ENCODE results near the gene TNRC6C.
"Not testable (repeated sequence)": the region's sequence is repeated elsewhere in the genome, so short reads cannot be mapped to it uniquely, and the experiment has no call there.

TNRC6C gene

DNA sequence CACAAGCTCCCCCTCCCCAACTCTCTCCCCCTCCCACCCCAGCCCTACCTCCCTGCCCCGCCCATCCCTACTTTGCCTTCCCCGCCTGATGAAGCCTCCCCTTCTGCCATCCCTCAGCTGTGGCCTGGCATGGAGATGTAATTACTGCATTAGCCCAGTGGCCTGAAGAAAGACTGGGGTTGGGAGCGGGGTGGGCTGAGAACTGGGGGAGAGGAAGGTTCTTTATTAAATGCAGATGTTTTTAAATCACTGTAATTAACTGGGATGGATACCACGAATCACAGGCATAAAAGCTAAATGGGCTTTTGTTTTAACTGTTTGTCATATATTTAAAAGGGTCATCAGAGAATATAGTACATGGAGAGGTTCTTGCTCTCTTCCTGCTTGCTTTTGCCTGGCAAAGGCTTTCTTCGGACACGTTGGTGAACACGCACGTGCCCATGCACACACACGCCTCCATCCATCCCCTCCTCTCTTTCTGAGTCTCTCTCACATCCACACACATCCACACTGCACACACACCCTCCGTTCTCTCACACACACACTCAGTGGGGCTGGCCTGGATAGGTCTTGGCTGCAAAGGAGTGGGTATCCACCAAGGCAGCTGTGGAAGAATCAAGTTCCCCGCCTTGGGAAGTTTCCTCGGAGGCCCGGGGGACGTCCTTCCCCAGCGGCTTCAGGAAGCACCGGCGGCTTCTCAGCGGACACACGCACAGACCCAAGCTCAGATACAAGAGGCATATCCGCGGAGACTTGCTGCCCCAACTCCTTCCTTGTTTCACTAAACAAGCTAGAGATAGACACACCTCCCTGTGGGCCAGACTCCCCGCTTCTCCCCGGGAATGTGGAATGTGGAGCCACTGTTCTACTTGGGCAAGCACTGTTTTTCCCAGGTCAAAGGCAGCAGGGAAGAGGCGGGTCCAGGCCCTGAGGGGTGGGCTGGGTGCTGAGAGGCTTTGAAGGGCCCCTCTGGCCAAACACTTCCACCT is 27.4 kb upstream of the TNRC6C start:
- Histone ChIP-seq H3K36me3 (ENCODE audit: control insufficient read depth, insufficient read depth, low read length) (no peaks in the 10 kb centered on the region), H3K4me3 (ENCODE audit: insufficient read depth, low read depth, low read length) (no peak overlapping the region), H3K27ac (ENCODE audit: insufficient read depth, low read depth, low read length, poor library complexity, severe bottlenecking) (no peak overlapping the region), H3K27me3 (ENCODE audit: control insufficient read depth, insufficient read depth, low read length, poor library complexity, severe bottlenecking) (no peaks in the 10 kb centered on the region), H3K4me1 (ENCODE audit: control insufficient read depth, insufficient read depth, low read length) (peaks cover 32% of the 10 kb centered on the region), H3K9me3 (ENCODE audit: control insufficient read depth, low read length) (no peaks in the 10 kb centered on the region)
- 70 to 72% methylated on average over 22 to 23 of the region's 24 CpGs for WGBS, 2 experiments

DNA sequence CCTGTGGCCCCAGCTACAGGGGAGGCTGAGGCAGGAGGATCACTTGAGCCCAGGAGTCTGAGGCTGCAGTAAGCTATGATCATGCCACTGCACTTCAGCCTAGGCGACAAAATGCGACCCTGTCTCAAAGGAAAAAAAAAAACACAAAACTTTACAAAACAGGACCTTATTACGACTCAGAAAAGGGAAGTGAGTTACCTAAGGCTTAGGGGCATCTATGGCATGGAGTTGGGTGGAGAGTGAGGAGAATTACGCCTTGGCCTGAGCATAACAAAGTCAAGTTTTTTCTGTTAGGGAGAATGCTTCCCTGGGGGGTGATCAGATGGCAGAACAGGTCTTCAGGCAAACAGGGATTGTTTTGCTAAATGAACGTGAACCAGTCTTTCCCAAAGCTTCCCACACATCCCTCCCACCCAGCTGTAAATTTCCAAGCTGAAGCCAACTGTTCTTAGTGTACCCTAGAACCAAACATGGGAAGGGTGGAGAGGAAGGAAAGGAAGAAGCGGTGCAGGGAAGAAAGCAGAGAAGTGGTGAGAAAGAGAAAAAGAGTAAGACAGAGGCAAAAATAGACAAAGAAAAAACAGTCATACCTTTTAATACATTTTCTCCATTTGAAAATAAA is 24.6 kb upstream of the TNRC6C start:
- H3K27ac ChIP-seq (ENCODE audit: insufficient read depth, low read depth, low read length, poor library complexity, severe bottlenecking), result no peak overlapping the region
- H3K27me3 ChIP-seq (ENCODE audit: control insufficient read depth, insufficient read depth, low read length, poor library complexity, severe bottlenecking), result no peaks in the 10 kb centered on the region
- no peaks in the 10 kb centered on the region for H3K9me3 ChIP-seq (ENCODE audit: control insufficient read depth, low read length)
- H3K36me3 ChIP-seq (ENCODE audit: control insufficient read depth, insufficient read depth, low read length), result no peaks in the 10 kb centered on the region
- peaks cover 17% of the 10 kb centered on the region for H3K4me1 ChIP-seq (ENCODE audit: control insufficient read depth, insufficient read depth, low read length)
- H3K4me3 ChIP-seq (ENCODE audit: insufficient read depth, low read depth, low read length), result no peak overlapping the region
- 83 to 87% methylated on average over 5 to 6 of the region's 6 CpGs for WGBS, 2 experiments

DNA sequence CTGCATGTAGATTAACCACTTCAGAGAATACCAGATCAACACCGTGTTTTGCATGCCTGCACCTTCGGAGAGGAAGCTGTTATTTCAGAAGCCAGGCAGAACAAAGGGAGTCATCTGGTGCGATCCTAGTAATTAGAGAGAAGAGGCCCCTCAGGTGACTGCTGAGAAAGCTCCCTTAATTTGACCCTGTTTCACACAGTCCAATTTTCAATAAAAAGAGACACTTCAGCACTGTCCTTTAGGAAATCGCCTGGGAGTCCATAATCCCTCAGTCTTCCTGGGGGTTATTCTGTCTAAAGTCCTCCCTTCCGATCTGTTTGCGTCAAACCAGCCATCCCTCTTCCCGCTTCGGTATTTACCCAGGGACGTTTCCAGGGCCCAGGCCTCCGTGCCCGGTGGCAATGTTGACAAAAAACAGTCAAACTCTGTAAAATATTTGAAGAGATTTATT is 23.4 kb upstream of the TNRC6C start:
- Histone ChIP-seq H3K27me3 (ENCODE audit: control insufficient read depth, insufficient read depth, low read length, poor library complexity, severe bottlenecking) (no peaks in the 10 kb centered on the region), H3K36me3 (ENCODE audit: control insufficient read depth, insufficient read depth, low read length) (no peaks in the 10 kb centered on the region), H3K27ac (ENCODE audit: insufficient read depth, low read depth, low read length, poor library complexity, severe bottlenecking) (peak overlapping the region; percentile 0), H3K9me3 (ENCODE audit: control insufficient read depth, low read length) (no peaks in the 10 kb centered on the region), H3K4me1 (ENCODE audit: control insufficient read depth, insufficient read depth, low read length) (peaks cover 12% of the 10 kb centered on the region), H3K4me3 (ENCODE audit: insufficient read depth, low read depth, low read length) (no peak overlapping the region)
- 48 to 49% methylated on average over 11 of the region's 11 CpGs for WGBS, 2 experiments

DNA sequence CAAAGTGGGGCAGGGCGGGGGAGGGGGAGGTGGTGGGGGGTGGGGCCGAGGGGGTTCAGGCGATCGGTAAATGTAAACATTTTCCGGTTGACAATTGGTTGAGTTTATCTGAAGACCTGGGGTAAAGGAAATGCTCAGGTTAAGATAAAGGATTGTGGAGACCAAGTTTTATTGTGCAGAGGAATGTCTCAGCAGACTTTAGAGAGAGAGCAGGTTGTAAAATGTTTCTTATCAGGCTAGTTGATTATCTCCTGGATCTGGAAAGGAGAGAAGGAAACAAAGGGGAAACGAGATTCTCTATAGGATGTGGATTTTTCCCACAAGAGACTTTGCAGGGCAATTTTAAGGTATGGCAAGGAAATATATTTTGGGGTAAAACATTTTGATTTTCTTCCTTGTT is 22.8 kb upstream of the TNRC6C start:
- not testable (repeated sequence) for H3K36me3 ChIP-seq (ENCODE audit: control insufficient read depth, insufficient read depth, low read length); H3K27me3 ChIP-seq (ENCODE audit: control insufficient read depth, insufficient read depth, low read length, poor library complexity, severe bottlenecking); H3K4me3 ChIP-seq (ENCODE audit: insufficient read depth, low read depth, low read length); H3K27ac ChIP-seq (ENCODE audit: insufficient read depth, low read depth, low read length, poor library complexity, severe bottlenecking); H3K9me3 ChIP-seq (ENCODE audit: control insufficient read depth, low read length)
- WGBS, 2 experiments, result 42 to 47% methylated on average over 5 to 6 of the region's 6 CpGs
- H3K4me1 ChIP-seq (ENCODE audit: control insufficient read depth, insufficient read depth, low read length), result peaks cover 12% of the 10 kb centered on the region

DNA sequence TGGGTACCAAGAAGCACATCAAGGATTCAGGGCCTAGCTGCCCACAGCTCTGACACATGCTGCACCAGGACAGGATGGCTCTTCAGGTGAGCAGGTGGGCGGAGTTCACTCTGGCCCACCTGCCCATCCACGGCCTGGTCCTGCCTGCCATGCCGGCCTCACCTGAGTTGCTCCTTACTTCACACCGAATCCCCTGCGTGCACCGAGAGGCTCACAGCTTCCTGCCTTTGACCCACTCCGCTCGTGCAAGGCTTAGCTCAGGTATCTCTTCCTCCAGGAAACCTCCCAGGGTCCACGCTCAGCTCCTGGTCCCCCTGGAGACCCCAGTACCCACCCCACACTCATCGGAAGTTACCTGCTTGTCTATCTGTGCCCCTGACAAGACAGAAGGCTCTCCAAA is 21.6 kb upstream of the TNRC6C start:
- Histone ChIP-seq H3K4me3 (ENCODE audit: insufficient read depth, low read depth, low read length) (no peak overlapping the region), H3K9me3 (ENCODE audit: control insufficient read depth, low read length) (no peaks in the 10 kb centered on the region), H3K27me3 (ENCODE audit: control insufficient read depth, insufficient read depth, low read length, poor library complexity, severe bottlenecking) (no peaks in the 10 kb centered on the region), H3K27ac (ENCODE audit: insufficient read depth, low read depth, low read length, poor library complexity, severe bottlenecking) (no peak overlapping the region), H3K4me1 (ENCODE audit: control insufficient read depth, insufficient read depth, low read length) (peaks cover 4% of the 10 kb centered on the region), H3K36me3 (ENCODE audit: control insufficient read depth, insufficient read depth, low read length) (no peaks in the 10 kb centered on the region)
- WGBS, 2 experiments, result 92 to 94% methylated on average over 10 of the region's 10 CpGs

DNA sequence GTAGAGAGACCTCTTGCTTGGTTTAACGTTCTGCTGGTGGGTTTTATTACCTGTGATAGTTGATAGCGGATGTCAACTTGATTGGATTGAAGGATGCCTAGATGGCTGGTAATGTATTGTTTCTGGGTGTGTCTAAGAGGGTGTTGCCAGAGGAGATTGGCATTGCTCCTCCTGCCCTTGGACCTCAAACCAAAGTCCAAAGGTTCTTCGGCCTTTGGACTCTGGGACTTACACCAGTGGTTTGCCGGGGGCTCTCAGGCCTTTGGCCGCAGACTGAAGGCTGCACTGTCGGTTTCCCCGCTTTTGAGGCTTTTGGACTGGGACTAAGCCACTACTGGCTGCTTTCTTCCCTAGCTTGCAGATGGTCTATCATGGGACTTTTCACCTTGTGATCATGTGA is 17.5 kb upstream of the TNRC6C start:
- no peak overlapping the region for H3K27ac ChIP-seq (ENCODE audit: insufficient read depth, low read depth, low read length, poor library complexity, severe bottlenecking)
- no peaks in the 10 kb centered on the region for H3K9me3 ChIP-seq (ENCODE audit: control insufficient read depth, low read length)
- H3K4me3 ChIP-seq (ENCODE audit: insufficient read depth, low read depth, low read length), result no peak overlapping the region
- H3K36me3 ChIP-seq (ENCODE audit: control insufficient read depth, insufficient read depth, low read length), result no peaks in the 10 kb centered on the region
- no peaks in the 10 kb centered on the region for H3K27me3 ChIP-seq (ENCODE audit: control insufficient read depth, insufficient read depth, low read length, poor library complexity, severe bottlenecking)
- peaks cover 5% of the 10 kb centered on the region for H3K4me1 ChIP-seq (ENCODE audit: control insufficient read depth, insufficient read depth, low read length)
- 95 to 96% methylated on average over 7 of the region's 7 CpGs for WGBS, 2 experiments

DNA sequence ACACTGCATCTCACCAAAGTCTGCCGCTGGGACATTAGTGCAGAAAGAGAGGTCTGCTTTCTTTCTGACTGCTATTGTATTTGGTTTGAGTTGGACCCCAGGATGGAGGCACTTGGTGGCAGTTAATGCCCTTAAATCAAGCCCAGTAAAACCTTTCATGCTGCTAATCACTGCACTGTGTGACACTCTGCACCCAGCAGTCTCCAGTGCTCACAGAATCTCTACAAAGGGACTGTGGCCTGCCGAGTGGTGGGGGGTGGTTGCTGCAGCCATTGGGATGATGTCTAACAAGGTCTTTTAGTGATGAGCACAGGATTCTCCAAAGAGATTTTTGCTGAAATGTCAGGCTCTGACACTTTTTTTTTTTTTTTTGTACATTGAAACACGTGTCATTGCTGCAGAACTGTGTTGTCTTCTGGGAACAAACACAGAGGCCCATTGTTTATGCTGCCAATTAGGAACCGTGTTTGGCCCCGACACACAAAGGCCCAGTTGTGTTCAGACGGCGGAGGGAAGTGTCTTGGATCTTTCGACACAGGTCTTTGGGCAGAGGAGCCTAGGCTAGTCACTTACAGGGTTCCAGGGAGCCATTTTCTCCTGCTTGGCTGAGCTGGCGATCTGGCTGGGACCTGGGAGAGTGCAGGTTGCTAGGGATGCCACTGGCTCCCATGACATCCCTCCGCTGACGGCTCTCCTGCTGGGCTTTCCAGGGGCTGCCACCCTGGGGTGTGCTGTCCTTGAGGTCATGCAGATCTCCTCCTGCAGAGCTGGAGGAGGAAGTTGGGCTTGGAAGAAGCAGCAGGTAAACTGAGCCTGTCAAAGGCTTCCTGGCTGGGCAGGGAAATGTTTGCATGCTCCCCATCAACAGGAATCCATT is 16.2 kb upstream of the TNRC6C start:
- Histone ChIP-seq H3K4me1 (ENCODE audit: control insufficient read depth, insufficient read depth, low read length) (peaks cover 5% of the 10 kb centered on the region), H3K9me3 (ENCODE audit: control insufficient read depth, low read length) (no peaks in the 10 kb centered on the region), H3K36me3 (ENCODE audit: control insufficient read depth, insufficient read depth, low read length) (no peaks in the 10 kb centered on the region), H3K4me3 (ENCODE audit: insufficient read depth, low read depth, low read length) (no peak overlapping the region), H3K27ac (ENCODE audit: insufficient read depth, low read depth, low read length, poor library complexity, severe bottlenecking) (no peak overlapping the region), H3K27me3 (ENCODE audit: control insufficient read depth, insufficient read depth, low read length, poor library complexity, severe bottlenecking) (no peaks in the 10 kb centered on the region)
- WGBS, 2 experiments, result 80 to 82% methylated on average over 11 of the region's 11 CpGs

DNA sequence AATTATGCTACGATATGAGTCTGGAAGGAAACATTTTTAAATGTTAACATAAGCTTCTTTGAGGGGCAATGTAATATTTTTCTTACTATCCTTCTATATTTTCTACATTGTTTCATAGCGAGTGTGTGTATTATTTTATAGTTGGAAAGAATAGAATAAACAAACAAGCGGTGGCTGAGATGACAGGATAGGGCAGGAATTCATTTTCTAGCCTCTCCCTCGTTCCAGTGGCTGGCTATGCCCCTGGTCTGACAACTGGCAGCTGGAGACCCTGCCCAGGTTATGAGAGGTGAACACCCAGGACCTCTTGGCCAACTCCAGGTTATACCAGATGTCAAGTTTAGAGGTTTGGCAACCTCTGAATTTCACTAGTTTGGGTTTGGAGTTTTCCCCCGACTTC is 14.5 kb upstream of the TNRC6C start:
- Histone ChIP-seq H3K9me3 (ENCODE audit: control insufficient read depth, low read length) (no peaks in the 10 kb centered on the region), H3K4me1 (ENCODE audit: control insufficient read depth, insufficient read depth, low read length) (peaks cover 5% of the 10 kb centered on the region), H3K27me3 (ENCODE audit: control insufficient read depth, insufficient read depth, low read length, poor library complexity, severe bottlenecking) (no peaks in the 10 kb centered on the region), H3K27ac (ENCODE audit: insufficient read depth, low read depth, low read length, poor library complexity, severe bottlenecking) (no peak overlapping the region), H3K4me3 (ENCODE audit: insufficient read depth, low read depth, low read length) (no peak overlapping the region), H3K36me3 (ENCODE audit: control insufficient read depth, insufficient read depth, low read length) (no peaks in the 10 kb centered on the region)
- 93 to 98% methylated on average over 4 of the region's 5 CpGs for WGBS, 2 experiments

DNA sequence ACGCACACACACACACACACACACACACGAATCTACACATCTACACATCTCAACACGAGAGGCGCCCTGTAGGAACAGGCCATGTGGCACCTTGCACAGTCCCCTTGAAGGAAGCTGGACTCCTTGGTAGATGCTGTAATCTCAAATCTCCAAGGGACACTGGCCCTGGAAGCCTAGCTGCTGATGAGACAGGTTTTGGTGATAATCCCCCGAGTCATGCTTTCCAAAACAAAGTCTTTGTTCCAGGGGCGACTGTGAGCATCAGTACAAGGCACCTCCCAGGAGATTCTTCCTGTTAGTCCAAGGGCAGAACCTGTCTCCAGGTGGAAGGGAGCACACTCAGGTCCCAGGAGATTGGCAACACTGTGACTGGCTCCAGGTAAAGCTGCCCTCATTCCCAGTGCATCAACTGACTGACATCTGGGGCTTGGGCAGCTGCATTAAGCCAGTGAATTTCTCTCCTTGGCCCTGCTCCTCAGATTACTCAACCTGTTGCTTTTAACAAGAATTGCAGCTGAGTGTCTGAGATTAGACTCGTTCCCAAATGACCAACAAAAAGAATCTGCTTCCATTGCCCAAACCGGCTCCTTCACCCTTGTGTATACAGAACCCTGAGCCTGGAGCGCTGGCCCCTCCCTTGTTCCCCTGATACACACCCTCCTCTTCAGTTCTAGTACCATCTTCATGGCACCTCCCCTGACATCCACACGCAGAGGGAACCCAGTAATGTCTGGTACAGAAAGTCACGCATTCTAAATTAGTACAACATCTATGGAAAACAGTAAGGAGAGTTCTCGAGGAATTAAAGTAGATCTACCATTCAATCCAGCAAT is 13.9 kb upstream of the TNRC6C start:
- H3K4me1 ChIP-seq (ENCODE audit: control insufficient read depth, insufficient read depth, low read length), result peaks cover 5% of the 10 kb centered on the region
- no peak overlapping the region for H3K4me3 ChIP-seq (ENCODE audit: insufficient read depth, low read depth, low read length)
- 88 to 89% methylated on average over 12 of the region's 12 CpGs for WGBS, 2 experiments
- no peaks in the 10 kb centered on the region for H3K9me3 ChIP-seq (ENCODE audit: control insufficient read depth, low read length)
- H3K36me3 ChIP-seq (ENCODE audit: control insufficient read depth, insufficient read depth, low read length), result no peaks in the 10 kb centered on the region
- no peak overlapping the region for H3K27ac ChIP-seq (ENCODE audit: insufficient read depth, low read depth, low read length, poor library complexity, severe bottlenecking)
- H3K27me3 ChIP-seq (ENCODE audit: control insufficient read depth, insufficient read depth, low read length, poor library complexity, severe bottlenecking), result no peaks in the 10 kb centered on the region
